DND-41 (cell line): ENCODE data around the gene SMAD7.
"Not testable (repeated sequence)": the region's sequence is repeated elsewhere in the genome, so short reads cannot be mapped to it uniquely, and the experiment has no call there.

ENCODE experiments used
- EZH2 ChIP-seq: IDR thresholded peaks from 3 replicates; pipeline ENCODE4 v1.6.1; 2012; ENCODE audit warnings: borderline replicate concordance, low read depth, mild to moderate bottlenecking, moderate library complexity, low read length, inconsistent platforms; ENCODE audit not compliant: severe bottlenecking
- TF ChIP-seq, protein P1 (sequence below): IDR thresholded peaks from 2 replicates; pipeline ENCODE4 v1.5.1; 2012; ENCODE audit warnings: borderline replicate concordance, low read length, moderate library complexity, mild to moderate bottlenecking; ENCODE audit not compliant: poor library complexity, severe bottlenecking; ENCODE audit errors: extremely low read depth

DNA sequence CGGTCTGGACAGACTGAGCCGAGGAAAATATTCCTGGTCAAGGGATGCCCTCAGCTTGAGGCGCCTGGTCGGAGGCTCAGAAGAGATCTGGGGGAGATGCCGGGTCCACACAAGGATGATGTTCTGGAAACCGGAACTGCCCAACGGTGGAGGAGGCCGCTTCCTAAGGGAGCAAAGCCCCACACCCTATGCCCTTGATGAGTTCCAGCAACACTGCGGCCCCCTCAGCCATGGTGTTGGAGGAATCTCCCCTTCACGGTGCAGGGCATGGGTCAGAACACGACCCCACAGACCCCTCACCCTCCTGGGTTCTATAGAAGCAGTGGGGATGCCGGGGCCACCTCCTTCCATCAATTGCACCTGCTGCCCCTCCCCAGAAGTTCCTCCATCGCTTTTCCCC, 79.8 kb downstream of the SMAD7 start:
- TF ChIP-seq, protein P1, sequence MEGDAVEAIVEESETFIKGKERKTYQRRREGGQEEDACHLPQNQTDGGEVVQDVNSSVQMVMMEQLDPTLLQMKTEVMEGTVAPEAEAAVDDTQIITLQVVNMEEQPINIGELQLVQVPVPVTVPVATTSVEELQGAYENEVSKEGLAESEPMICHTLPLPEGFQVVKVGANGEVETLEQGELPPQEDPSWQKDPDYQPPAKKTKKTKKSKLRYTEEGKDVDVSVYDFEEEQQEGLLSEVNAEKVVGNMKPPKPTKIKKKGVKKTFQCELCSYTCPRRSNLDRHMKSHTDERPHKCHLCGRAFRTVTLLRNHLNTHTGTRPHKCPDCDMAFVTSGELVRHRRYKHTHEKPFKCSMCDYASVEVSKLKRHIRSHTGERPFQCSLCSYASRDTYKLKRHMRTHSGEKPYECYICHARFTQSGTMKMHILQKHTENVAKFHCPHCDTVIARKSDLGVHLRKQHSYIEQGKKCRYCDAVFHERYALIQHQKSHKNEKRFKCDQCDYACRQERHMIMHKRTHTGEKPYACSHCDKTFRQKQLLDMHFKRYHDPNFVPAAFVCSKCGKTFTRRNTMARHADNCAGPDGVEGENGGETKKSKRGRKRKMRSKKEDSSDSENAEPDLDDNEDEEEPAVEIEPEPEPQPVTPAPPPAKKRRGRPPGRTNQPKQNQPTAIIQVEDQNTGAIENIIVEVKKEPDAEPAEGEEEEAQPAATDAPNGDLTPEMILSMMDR = not testable (repeated sequence)
- TF ChIP-seq EZH2 = not testable (repeated sequence)
